Measurements from ENCODE around the gene NR2E1.

NR2E1 gene

GRCh38 chr6:108156180-108156937, 9.5 kb upstream of the NR2E1 start:
- DNase-seq = no peak

- DNase-seq = no peak
Observed at GRCh38 chr6:108156938-108157233, 8.9 kb upstream of the NR2E1 start.

- DNase-seq = no peak
Observed at GRCh38 chr6:108157234-108157980, 8.4 kb upstream of the NR2E1 start.

- no peak for DNase-seq
Observed at GRCh38 chr6:108157981-108158525, 7.8 kb upstream of the NR2E1 start.

GRCh38 chr6:108159981-108160380, 5.8 kb upstream of the NR2E1 start:
- no peak for DNase-seq

GRCh38 chr6:108161724-108162282, 4.0 kb upstream of the NR2E1 start:
- no peak for DNase-seq

- no peak for DNase-seq
Observed at GRCh38 chr6:108163267-108163643, 2.6 kb upstream of the NR2E1 start.

GRCh38 chr6:108163644-108164542, 1.9 kb upstream of the NR2E1 start:
- DNase-seq = no peak

- no peak for DNase-seq
Observed at GRCh38 chr6:108164543-108164814, 1.3 kb upstream of the NR2E1 start.

GRCh38 chr6:108164815-108165706, 761 bp upstream of the NR2E1 start:
- DNase-seq = no peak

- no peak for DNase-seq
Observed at GRCh38 chr6:108166664-108167448, 1.0 kb downstream of the NR2E1 start.

- DNase-seq = no peak
Observed at GRCh38 chr6:108167449-108168089, 1.7 kb downstream of the NR2E1 start.

GRCh38 chr6:108168090-108168463, 2.3 kb downstream of the NR2E1 start:
- no peak for DNase-seq

GRCh38 chr6:108168501-108169463, 3.0 kb downstream of the NR2E1 start:
- DNase-seq = peak in 1 of 14 donors; percentile 5

- no peak for DNase-seq
Observed at GRCh38 chr6:108169464-108170331, 3.9 kb downstream of the NR2E1 start.

- DNase-seq = no peak
Observed at GRCh38 chr6:108170332-108171290, 4.8 kb downstream of the NR2E1 start.

Measured in C1 segment of cervical spinal cord (tissue), 14 donors.